GM18909 (cell line): ENCODE measurements around the gene ZNF432.

Source experiments
- ATAC-seq: cut with Tn5 transposase; IDR thresholded peaks from one replicate; pipeline ENCODE4 v1.9.1; 2021; ENCODE audit warnings: mild to moderate bottlenecking; ENCODE audit not compliant: unreplicated experiment, poor library complexity

The ZNF432 gene

DNA sequence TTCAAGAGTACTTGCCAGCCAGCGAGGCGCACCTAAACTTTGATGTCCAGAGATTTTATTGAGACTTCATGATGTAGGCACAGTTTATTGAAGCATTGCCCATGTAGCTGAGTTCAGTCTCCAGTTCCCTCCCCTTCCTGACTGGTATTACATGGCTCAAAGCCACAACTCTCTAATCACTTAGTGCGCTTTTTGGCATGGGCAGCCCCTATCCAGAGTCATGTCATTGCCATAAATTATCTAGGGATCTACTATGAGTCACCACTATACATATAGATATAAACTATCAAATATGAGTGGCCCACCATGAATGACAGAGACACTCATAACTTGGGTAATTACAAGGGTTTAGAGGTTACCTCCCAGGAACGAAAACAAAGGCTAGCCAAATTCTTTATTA lies 28.1 kb downstream of the ZNF432 start:
- ATAC-seq: no peak

DNA sequence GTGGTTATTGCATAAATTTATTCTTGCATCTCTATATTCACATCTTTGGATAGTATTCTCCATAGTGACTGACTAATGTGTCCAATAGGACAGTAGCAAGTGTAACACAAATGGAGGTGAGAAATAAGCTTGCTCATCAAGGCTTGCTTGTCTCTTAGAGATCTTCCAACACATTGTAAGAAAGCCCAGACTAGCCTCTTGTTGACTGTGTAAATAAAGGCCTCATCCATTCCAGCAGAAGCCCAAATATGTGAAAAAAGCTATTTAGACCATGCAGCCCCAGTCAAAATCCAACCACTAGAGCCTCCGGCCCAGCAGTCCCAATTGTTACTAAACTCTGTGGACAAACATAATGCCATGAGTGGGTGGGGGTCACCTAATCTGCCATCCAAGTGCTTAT lies 38.0 kb downstream of the ZNF432 start:
- no peak for ATAC-seq

DNA sequence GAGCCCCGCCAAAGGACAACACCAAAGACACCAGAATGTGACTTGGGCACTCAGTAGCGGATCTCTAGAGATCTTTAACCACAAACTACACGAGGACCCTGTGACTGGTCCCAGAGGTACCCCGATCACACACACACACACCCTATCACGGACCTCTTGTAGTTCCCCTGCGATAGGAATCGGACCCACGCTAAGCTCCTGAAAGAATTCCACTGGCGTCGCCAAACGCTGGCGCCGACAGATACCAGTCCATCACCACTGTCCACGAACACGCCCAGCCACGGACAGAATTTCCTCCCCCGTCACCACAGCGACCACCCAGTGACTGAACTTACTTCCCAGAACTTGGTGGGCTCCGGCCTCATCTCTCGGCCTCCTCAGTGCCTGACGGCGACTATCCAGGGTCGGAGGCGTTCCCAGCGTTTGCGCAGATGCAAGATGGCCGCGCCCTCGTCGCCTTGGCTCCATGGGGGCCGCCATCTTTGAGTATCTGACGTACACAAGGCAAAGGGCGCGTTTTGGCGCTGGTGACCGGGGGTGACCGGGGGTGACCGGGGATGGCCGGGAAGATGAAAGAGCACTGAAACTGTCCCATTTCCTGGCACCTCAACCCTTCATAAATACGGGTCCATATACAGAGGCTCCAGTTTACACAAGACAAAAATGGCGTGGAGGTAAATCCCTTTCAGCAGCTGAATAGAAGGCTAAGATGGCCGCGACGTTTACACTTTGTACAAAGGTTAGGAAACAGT lies 40.7 kb downstream of the ZNF432 start, which contains the start of gene ZNF615:
ZNF615 (minus strand) TSS at position 406 of the 752 bp plus-strand sequence. CDS start 4,500 bp downstream, outside the sequence.
- ATAC-seq: peak; percentile 88

DNA sequence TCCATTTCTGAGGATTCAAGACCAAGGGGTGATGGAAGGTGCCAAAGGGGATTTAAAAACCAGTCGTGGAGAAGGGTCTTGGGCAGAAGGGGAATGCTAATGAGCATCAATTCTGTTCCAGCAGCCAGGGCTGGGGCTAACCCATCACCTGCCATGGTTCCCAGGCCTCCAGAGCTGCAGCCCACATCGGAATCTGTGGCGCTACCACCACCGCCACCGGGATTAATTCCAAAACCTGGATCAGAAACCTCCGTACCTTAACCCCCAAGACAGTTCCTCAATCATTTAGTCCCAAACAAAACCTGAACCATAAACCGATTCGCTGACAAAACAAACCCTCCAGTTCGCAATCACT lies 41.2 kb downstream of the ZNF432 start:
- ATAC-seq: peak; percentile 12

DNA sequence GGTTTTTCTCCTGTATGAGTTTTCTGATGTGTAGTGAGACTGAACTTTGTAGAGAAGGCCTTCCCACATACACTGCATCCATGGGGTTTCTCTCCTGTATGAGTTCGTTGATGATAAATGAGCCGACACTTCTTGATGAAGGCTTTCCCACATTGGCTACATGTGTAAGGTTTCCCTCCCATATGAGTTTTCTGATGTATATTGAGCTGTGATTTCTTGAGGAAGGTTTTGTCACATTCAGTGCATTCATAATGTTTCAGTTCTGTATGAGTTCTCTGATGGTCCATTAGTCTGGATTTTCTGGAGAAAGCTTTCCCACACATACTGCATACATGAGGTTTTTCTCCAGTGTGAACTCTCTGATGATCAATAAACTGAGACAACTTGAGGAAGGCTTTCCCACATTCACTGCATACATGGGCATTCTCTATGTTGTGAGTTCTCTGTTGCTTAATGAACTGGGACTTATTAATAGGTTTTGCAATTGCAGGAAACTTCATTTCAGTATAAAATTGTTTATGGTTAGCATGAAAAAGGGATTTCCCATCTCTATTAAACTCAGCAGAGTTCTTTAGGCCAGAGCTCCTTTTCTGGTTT lies 54.5 kb downstream of the ZNF432 start:
- no peak for ATAC-seq

DNA sequence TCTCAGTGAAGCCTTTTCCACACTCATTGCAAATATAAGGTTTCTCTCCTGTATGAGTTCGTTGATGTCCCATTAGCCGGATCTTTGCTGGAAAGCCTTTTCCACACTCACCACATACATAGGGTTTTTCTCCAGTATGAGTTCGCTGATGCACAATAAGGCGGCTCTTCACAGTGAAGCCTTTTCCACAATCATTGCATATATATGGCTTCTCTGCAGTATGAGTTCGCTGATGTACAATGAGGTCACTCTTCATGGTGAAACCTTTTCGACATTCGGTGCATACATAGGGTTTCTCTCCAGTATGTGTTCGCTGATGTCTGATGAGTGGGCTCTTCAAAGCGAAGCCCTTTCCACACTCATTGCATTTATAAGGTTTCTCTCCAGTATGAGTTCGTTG lies 55.2 kb downstream of the ZNF432 start:
- no peak for ATAC-seq

DNA sequence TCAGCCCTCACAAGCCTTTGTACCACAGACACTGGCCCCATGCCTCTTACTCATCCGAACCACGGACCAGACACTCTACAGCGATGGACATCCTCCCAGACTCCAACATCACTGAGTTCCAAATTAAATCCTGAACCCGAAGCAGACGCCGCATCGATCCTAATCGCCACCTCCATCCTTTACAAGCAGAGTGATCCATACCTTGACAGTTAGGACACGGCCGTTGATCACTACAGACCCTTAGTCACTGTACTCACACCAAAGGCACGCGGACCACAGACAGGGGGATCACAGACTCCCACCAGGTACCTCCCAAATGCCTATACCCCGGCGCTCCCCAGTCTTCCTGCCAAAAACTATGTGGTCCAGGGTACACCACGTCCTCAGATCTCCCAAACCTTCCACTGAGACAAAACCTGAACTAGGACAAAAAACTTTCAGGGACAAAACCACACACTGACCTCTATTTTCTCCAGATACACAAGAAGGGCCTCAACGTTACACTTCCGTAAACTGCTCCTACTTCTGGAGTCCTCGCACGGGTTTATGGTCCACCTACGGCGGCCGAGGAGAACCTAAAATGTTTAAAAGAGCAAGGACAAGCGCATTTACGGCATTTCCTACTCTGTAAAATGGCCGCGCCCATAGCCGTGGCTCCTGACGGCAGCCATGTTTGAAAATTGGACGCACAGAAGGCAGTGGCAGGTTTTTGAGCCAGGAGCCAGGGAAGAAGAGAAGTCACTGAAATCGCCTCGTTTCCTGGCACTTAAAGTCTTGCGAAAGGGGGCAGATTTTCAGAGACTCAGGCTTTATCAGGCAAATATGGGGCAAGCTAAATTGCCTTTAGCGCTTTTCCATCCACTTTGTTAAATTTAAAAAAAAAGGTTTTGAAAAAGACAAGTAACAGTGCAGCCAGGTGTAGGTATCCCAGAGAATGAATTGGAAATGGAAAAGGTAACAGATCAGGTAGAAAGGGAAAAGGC lies 62.0 kb downstream of the ZNF432 start, which contains the start of gene ZNF350:
ZNF350 (minus strand) TSS at position 532 of the 983 bp plus-strand sequence. CDS start 12,480 bp downstream, outside the sequence.
- peak; percentile 86 for ATAC-seq

DNA sequence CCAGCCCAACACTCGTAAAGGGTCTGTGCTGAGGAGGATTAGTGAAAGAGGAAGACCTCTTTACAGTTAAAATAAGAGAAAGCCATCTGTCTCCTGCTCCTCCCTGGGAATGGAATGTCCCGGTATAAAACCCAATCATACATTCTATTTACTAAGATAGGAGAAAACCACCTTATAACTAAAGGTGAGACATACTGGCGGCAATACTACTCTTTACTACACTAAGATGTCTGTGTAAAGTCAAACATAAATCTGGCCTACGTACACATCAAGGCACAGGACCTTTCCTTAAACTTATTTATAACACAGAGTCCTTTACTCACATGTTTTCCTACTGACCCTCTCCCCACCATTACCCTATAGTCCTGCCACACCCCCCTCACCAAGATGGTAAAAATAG lies 65.3 kb downstream of the ZNF432 start:
- no peak for ATAC-seq
